Kidney epithelial cell (primary cell): Measurements from ENCODE around the gene TMEM14A. TPM values are rescaled to one million over a fixed set of nuclear protein-coding genes. Genes with fewer than 3 reads are reported as not detected.

Source experiments
- DNase-seq: peaks from one replicate; pipeline ENCODE4 v3.0.0-alpha.2; 2010; ENCODE audit warnings: low read depth
- H3K27me3 ChIP-seq: 2 replicates; pipeline ENCODE4 v1.6.0; 2011; ENCODE audit warnings: low read length; ENCODE audit not compliant: control insufficient read depth, insufficient read depth
- H3K36me3 ChIP-seq: 2 replicates; pipeline ENCODE4 v1.5.1; 2011; ENCODE audit warnings: low read length; ENCODE audit not compliant: control insufficient read depth, insufficient read depth
- H3K4me3 ChIP-seq: 2 replicates; pipeline ENCODE4 v1.5.1; 2011; ENCODE audit warnings: low read depth, mild to moderate bottlenecking, control low read depth, low read length
- total RNA-seq: library from RNA; depleted of rRNA; stranded (reverse); fragments of >200 nt; gene quantifications from 2 replicates; pipeline ENCODE4 v1.2.3, GENCODE V29; 2015
- TF ChIP-seq, protein P1 (sequence below): IDR thresholded peaks from 2 replicates; pipeline ENCODE4 v1.5.1; 2011; ENCODE audit warnings: mild to moderate bottlenecking, moderate library complexity, low read length, control low read depth, inconsistent platforms; ENCODE audit not compliant: insufficient read depth, poor library complexity, severe bottlenecking

Gene TMEM14A
- total RNA-seq, 1 donor from 2014 or later, result 35.3 TPM

DNA sequence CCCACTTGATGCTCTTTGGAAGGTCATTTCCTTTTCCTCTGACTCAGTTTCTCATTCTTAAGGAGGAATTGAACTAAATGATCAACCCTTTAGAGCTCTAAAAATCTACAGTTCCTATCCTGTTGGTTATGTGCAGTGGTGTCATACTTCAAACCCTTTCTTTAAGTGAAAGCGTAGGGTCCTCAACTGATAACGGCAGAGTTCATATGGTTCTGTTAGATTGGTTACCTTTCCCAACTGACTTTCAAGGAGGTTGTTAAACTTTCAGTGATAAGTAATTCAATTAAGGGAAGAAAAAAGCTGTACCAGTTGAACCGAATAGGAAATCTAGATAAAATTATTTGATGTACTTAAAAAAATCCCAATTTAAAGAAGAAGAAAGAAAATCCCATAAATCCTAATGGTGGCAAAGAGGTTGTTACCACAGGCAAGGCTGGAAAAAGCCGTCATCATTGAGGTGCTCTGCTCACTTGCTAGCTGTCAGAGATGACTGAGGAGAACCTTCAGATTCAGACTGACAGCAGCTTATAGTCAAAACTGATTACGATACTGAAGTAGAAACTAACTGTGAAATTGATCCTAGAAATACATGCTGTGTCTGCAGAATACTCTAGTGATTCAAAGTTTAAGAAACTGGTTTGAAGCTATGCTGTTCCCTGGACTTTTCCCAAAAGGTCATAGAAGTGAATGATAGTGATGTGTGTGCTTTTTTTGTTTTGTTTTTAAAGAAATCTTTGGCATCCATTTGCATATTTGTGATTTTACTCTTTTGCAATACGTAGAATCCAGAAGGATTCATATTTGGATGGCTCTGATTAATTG, 16.2 kb downstream of the TMEM14A start:
- TF ChIP-seq, protein P1, sequence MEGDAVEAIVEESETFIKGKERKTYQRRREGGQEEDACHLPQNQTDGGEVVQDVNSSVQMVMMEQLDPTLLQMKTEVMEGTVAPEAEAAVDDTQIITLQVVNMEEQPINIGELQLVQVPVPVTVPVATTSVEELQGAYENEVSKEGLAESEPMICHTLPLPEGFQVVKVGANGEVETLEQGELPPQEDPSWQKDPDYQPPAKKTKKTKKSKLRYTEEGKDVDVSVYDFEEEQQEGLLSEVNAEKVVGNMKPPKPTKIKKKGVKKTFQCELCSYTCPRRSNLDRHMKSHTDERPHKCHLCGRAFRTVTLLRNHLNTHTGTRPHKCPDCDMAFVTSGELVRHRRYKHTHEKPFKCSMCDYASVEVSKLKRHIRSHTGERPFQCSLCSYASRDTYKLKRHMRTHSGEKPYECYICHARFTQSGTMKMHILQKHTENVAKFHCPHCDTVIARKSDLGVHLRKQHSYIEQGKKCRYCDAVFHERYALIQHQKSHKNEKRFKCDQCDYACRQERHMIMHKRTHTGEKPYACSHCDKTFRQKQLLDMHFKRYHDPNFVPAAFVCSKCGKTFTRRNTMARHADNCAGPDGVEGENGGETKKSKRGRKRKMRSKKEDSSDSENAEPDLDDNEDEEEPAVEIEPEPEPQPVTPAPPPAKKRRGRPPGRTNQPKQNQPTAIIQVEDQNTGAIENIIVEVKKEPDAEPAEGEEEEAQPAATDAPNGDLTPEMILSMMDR, result no peak
- no peak overlapping the region for H3K4me3 ChIP-seq
- no peak for DNase-seq
- no peaks in the 10 kb centered on the region for H3K27me3 ChIP-seq
- H3K36me3 ChIP-seq, result no peaks in the 10 kb centered on the region

DNA sequence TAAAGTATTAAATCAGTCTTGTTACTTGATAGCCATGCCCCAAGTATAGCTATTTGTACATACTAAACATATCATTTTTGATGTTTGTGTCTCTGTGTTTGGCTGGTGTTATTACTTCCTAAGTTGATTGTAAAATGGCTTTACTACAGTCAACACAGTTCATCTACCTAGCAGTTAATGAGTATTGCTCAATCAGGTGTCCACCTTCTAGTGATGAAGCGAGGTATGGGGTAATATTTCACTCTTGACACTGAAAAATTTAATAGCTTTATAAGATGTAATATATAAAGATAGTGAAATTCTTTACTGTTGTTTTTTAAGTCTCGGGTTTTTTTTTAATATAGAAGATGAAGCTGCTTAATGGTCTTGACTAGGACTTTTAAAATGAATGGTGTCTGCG, 18.9 kb downstream of the TMEM14A start:
- Histone ChIP-seq H3K27me3 (no peaks in the 10 kb centered on the region), H3K36me3 (no peaks in the 10 kb centered on the region), H3K4me3 (no peak overlapping the region)
- TF ChIP-seq, protein P1, result no peak
- DNase-seq, result no peak

DNA sequence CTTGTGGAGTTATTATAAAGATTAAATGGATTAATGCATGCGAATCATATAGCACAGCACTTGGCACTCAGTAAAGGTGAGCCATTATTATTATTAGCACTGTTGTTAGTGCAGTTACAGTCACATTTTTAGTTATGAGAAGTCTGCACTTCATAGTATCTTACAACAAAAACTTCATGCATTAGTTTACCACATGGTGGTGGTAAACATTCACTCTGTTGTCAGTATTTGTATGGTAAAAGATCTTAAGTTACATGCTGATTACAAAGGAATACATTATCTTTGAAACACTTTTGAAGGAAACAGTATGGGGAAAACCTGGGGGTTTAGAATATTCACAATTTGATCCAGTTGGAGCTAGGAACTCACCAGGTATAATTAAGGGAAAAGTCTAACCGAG, 20.8 kb downstream of the TMEM14A start:
- DNase-seq, result no peak
- H3K4me3 ChIP-seq, result no peak overlapping the region
- H3K27me3 ChIP-seq, result no peaks in the 10 kb centered on the region
- H3K36me3 ChIP-seq, result no peaks in the 10 kb centered on the region
- TF ChIP-seq, protein P1, result no peak

DNA sequence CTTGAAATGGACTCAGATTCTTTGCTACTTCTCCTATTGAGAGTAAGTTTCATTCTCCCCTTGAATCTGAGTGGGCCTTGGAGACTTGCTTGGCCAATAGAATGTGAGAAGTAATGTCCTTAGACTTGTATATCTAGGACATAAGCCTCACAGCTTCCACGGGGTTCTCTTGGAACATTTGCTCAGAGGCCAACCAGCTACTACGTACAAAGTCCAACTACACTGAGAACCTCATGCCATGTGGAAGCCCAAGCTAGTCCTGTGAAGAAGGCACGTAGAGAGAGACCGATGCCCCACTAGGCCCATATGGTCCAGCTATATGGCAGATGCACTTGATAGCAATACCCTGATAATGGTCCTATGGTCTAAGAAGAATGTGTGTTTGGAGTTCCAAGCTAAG, 22.9 kb downstream of the TMEM14A start:
- H3K4me3 ChIP-seq, result no peak overlapping the region
- no peaks in the 10 kb centered on the region for H3K36me3 ChIP-seq
- no peak for DNase-seq
- no peaks in the 10 kb centered on the region for H3K27me3 ChIP-seq
- TF ChIP-seq, protein P1, result no peak

DNA sequence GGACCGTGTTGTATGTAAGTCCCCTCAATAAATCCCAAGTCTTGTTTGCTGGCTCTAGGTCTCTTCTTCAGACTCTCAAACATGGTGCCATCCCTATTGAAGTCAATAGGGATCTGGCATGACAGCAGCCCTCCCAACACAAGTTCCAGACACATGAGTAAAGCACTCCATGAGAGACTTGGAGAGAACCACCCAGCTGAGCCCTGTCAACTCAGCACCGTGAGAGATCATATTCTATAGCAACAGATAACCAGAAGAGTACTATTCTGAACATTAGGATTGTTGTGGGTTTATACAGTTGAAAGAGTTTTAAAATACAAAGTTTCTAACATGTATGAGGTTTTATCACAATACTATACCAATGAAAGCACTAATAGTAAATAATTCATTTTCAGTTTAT, 23.5 kb downstream of the TMEM14A start:
- Histone ChIP-seq H3K36me3 (no peaks in the 10 kb centered on the region), H3K4me3 (no peak overlapping the region), H3K27me3 (no peaks in the 10 kb centered on the region)
- TF ChIP-seq, protein P1, result no peak
- no peak for DNase-seq

DNA sequence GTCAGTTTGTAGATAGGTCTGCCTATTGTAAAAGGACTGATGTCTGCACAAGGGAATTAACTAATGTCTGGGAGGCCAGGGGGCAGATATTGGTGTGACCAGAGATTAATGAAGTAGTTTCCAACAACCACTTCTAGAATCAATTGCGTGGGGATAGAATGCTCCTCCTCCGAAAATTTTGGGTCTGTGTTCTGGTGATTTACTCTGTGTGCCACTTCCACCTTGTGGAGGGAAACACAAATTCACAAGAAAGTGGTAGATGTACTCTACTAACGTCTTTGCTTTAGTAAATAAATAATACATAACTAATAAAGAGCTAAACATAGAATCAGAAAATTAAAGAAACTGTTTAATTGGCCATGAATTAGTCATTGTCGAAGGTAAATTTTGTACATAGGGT, 25.5 kb downstream of the TMEM14A start:
- Histone ChIP-seq H3K4me3 (no peak overlapping the region), H3K27me3 (no peaks in the 10 kb centered on the region), H3K36me3 (no peaks in the 10 kb centered on the region)
- DNase-seq, result no peak
- TF ChIP-seq, protein P1, result no peak
